HG03097 (cell line): ENCODE data around the gene WWC2.
"Not testable (repeated sequence)": the region's sequence is repeated elsewhere in the genome, so short reads cannot be mapped to it uniquely, and the experiment has no call there.

Experiments
- ATAC-seq: cut with Tn5 transposase; IDR thresholded peaks from one replicate; pipeline ENCODE4 v1.9.1; 2021; ENCODE audit not compliant: unreplicated experiment, low FRiP score

Gene WWC2

DNA sequence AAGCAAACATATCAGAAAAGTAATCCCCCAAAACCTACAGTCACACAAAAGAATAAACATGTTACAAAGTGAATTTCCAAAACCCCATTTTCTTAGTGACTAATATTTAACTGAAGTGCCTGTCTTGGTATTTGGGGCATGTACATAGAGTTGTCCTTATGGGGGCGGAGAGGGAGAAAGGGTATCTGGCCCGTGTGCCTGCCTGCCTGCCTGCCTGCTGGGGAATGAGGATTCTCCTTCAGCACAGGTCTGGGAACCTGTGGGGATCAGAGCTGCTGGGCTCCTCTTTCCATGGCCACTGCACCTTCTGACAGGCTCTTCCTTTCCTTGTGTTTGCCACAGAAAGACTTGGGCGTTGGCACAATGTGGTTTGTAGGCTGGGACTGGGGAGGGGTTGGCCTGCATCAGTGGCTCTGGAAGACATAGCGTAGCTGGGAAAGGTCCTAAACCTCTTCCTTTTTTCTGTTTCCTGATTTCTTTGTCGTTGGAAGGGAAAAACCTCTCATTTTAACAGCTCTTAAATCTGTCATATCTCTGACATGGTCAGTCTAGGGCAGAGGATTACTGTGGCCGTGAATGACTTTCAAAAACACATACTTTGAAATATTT, 94.8 kb downstream of the WWC2 start:
- ATAC-seq: not testable (repeated sequence)

DNA sequence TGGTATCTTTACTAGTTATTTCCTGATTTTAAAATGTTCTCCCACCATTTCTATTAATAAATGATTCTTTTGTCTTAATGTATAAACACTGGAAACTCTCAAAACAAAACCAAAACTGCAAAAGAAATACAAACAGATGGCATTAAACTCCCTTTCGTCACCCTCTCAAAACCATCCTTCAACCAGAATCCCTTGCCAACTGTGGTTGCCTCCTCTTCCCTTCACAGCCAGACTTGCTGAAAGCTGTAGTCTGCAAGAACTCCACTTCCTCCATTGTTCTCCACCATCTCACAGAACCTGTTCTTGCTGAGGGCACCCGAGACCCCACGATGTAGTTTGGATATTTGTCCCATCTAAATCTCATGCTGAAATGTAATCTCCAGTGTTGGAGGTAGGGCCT, 96.5 kb downstream of the WWC2 start:
- no peak for ATAC-seq

DNA sequence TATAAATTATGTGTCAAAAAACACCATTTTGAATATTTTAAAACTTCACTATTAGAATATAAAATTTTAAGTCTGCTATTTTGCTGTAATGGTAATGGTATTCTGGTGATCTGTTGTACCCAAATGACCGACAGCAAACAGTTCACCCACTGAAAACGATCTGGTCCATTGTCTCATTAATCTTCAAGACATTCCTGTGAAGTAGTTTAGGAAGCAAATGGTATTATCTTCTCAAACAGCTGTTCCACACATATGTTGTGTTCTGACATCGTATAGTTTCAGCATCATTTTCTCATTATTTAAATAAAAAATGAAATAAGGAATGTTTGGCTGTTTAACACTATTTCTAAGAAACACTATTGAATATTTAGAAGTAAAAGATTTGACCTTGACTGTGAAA, 98.1 kb downstream of the WWC2 start:
- ATAC-seq: no peak

DNA sequence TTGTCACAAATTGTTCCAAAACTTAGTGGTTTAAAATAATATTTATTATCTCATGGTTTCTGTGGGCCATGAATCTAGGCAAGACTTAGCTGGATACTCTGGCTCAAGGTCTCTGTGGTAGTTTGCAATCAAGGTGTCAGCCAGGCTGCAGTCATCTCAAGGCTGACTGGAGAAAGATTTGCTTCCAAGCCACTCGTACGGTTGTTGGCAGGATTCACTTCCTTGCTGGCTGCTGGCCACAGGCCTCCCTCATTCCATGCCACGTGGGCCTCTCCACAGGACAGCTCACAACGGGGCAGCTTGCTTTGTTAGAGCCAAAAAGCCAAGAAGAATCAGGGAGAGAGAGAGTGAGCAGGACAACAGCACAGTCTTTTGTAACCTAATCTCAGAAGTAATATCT, 101.4 kb downstream of the WWC2 start:
- ATAC-seq: no peak

DNA sequence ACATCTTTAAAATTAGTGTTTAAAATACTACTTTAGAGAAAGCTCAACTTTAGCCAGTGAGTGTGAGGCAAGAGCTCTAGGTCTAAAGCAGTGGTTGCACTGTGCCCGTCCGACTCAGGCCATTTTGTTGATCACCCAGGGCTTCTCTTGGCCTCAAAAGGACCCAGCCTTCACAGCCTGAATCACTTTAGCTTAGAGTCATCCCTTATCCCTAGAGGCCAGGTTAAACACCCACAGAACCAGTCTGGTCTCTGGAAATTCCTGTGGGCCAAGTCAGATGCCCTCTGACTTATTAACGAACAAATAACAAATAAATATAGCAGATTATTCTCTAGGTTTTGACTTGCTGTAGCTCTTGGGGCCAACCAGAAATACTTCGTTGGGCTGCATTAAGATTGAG, 102.3 kb downstream of the WWC2 start:
- no peak for ATAC-seq

DNA sequence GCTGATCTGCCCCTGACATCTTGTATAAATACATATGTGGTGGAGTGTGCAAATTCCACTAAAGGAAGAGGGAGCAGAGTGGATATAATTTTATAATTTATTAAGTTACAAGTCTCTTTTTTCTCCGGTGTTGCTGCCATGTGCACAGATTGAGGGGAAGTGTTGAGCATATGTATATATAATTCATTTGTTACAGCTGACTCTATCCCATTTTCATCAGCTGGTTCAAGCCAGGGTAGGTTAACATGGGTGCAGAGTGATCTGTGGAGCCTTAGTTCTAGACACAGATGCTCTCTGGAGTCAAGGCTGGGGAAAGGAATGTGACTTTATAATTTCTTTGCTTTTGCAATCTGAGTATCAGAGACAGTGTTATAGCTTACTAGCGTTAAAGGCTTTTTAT, 103.5 kb downstream of the WWC2 start:
- no peak for ATAC-seq

DNA sequence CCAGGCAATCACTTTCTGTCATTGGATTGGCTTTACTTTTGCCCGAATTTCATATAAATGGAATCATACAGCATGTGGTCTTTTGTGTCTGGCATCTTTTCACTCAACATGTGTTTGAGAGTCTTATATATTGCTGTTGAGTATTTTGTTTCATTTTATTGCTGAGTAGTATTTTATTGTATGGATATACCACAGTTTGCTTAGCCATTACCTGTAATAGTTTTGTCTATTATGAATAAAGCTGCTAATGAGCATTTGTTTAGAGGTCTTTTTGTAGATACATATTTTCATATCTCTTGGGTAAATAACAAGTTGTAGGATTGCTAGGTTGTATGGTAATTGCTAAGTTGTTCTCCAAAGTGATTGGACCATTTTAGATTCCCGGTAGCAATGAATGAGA, 105.7 kb downstream of the WWC2 start:
- ATAC-seq: no peak

DNA sequence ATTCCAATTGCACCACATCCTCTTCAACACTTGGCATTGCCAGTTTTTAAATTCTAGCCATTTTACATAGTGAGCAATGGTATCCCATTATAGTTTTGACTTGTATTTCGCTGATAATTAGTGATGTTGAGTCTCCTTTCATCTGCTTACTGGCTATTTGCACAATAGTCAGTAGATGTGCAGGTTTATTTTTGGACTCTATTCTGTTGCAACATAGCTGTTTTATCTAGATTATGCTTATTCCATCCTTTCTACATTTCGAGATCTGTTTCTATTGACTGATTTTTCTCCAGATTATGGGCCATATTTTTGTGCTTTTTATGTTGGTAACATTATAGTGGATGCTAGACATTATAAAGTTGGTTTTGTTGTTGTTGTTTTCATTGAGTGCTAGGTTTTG, 106.1 kb downstream of the WWC2 start:
- ATAC-seq: no peak

DNA sequence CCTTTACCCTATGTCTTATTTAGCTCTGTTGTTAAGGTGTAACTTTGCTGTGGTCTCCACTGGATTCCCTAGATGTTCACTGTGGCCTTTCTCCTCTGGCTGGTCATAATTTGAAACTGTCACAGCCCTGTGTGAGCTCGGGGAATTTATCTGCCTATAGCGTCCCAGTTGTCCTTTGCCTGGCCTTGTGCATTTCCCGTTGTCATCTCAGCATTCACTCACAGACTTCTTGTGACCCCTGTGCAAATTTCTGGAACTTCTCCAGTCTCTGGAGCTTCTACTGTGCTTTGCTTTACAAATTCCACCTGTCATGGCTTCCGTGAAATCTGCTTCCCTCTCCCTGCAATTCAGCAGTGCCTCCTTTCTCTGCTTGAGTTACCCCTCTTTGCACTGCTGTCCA, 106.7 kb downstream of the WWC2 start:
- no peak for ATAC-seq

DNA sequence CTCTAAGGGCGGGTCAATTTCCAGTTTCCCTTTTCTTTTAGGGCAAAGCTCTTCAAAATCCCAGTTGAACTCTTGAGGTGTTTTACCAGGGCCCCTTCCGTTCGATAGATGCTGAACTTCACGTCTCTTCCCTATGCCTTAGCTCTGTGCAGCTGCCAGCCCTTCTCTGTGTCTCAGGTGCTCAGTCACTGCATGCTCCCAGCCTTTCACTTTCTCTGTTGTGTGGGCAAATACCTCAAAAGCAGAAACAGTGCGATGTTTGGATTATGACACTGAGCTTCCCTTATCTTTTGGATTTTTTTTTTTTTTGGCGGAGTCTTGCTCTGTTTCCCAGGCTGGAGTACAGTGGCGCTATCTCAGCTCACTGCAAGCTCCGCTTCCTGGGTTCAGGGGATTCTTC, 112.5 kb downstream of the WWC2 start:
- ATAC-seq: no peak

DNA sequence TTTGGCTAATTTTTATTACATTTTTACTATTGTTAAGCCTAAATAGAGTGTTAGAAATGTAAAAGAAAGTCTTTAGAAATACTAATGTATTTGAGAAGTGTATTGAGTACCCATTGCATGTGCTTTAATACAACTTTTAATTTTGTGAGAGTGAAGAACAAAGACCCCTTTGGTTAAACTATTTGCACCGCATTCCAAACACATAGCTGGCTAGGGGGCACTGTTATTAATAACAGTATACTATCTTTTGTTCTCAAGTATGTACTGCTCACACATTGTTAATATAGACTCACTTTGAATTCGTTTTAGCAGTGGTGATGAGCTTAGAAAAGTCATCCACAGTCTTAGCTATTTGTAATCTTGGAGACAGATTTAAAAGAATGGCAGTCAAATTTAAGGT, 114.9 kb downstream of the WWC2 start:
- ATAC-seq: no peak

DNA sequence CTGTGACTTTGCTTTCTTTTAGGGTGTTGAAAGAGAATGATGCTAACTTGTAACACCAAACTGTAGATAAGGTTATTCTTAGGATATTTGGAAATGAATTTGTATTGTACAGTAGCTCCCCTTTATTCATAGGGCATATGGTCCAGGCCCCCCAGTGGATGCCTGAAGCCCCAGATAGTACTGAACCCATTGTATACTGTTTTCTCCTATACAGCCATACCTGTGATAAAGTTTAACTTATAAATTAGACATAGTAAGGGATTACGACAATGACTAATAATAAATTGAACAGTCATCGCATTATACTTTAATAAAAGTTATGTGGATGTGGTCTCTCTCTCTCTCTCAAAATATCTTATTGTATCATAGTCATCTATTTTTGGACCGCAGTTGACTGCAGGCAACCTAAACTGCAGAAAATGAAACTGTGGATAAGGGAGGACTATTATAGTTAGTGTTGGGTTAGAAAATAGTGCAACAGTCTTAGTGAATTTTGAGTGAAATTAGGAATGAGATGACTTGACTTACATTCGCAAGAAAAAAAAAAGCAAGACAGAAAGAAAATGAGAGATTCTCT, 115.9 kb downstream of the WWC2 start:
- no peak for ATAC-seq

DNA sequence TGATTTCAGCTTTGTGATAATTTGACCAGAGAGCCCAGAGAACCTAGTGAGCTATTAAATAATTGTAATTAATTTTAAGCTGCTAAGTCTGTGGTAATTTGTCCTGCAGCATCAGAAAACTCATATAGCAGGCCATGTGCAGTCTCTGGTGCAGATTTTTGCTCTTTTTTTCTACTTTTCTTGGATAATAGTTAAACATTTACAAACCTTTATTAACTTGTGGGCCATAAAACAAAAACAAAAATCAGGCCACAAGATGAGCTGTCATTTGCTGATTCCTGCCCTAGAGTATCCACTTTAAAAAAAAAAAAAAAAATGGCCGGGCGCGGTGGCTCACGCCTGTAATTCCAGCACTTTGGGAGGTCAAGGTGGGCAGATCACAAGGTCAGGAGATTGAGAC, 121.2 kb downstream of the WWC2 start:
- no peak for ATAC-seq

DNA sequence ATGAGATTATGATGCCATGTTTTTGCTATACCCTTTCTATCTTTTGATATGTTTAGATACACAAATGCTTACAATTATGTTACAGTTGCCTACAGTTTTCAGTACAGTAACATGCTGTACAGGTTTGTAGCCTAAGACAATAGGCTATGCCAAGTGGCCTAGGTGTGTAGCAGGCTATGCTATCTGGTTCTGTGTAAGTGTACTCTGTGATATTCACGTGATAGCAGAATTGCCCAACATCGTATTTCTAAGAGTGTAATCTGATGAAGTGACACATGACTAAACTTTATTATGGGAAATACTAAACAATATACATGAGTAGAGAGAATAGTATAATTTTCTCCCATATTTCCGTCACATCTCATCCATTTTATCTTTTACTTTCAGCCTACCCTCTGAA, 124.0 kb downstream of the WWC2 start:
- no peak for ATAC-seq

DNA sequence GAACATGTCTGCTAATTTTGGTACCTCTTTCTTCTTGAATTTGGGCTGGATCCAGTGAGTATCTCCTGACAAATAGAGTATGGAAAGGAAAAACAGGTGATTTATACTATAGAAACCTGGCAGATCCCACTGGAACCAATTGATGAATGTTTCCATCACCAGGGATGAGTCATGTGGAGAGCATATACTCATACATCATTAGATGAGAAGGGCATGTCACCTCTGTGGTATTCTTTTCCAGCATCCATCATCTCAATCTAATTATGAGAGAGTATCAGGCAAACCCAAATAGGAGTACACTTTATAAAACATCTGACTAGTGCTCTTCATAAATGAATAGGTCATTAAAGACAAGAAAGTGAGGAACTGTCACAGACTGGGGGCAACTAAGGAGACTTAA, 130.3 kb downstream of the WWC2 start:
- no peak for ATAC-seq

DNA sequence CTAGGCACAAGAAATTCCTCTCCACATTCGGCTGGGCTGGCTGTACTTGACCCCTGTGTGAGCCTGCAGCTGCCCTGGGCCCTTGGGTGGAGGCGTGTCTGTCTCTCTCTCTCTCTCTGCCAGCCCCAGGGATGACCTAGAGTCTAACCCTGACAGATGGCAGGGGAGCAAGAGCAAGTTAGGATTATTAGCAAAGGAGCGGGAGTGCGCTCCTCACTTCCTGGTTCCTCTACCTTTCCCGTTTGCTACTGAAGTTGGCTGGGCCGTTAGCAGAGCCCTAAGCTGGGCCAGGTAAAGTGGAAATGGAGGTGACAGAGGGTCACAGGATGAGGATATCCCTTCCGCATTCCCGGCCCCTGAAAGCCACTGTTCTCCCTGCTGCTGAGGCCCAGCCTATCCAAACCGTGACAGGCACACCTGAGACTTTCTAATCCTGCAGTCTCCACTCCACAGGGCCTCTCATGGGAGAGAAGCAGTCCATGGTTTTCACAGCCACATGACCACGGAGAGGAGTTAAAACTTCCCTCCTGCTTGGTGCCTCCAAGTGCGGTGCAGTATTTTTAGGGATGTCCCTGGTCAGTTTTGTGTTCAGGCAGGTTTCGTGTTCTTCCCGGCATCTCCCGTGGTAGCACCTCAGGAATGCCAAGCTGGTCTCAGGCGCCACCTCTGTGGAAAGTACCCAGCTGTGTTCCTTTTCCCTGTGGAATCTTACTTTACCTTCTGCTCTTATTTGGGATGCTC, 141.7 kb downstream of the WWC2 start:
- no peak for ATAC-seq

DNA sequence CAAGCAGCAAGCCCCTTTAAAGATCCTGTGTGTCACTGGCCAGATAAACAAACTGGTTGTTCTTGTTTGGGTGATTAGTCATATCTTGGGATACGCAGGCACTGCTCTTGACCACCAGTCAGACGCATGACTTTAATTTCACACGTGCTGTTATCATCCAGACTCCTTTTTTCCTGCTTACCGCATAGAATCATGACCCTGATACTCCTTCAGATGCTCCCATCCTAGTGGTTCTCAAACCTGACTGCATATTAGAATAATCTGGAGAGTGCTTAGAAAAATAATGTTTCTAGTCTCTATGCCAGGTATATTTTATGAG, 142.2 kb downstream of the WWC2 start:
- no peak for ATAC-seq

DNA sequence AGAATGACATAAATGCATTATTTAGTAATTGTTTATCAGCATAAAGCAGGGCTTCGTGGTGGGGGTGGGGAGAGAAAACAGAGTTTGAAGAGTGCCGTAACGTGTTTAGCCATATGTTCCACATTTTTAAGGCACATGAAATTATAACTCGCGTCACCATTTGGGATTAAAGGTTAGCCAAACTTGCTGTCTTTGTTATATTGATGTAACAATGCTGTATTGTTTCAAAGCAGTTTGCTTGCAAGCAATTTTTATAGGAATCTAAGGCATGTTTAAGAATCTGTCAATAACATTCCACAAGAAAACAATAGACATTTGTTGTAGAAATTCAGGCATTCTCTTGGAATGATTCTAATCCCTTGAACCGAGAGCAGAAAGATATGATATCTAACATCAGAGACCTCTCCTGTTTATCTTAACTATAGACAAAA, 142.7 kb downstream of the WWC2 start:
- ATAC-seq: no peak

DNA sequence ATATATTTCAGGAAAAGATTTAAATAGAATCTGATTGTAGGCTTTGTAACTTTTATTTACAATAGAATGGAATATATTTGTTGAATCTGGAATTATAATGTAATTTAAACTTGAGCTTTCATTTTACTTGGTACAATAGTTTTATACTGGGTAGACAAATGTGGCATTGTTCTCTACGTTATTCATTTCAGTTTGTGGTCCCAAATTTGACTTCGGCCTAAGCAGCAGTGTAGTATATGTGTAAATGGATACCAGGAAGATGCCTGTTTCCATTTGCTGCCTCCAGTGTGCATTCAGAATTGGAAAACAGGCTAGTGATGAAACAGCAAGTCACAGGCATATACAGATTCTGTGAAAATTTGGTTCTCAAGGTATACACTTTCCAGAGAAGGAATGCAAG, 143.2 kb downstream of the WWC2 start:
- no peak for ATAC-seq

DNA sequence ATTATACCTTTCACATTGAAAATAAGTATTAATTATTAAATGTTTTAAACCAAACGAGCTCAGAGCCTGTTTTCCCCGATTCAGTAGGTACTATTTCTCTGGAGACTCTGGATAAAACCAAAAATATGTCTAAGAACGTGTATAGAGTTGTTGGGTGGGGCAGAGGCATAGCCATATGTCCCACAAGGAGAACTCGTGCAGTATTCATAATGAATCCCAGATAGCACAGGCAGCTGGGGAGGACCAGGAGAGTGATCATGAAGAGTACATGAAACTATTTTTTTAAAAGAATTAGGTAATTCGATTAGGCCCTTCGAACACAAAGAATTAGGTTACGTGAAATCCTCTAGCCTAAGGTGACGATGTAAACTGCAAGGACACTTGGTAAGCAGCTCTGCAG, 145.0 kb downstream of the WWC2 start:
- no peak for ATAC-seq

DNA sequence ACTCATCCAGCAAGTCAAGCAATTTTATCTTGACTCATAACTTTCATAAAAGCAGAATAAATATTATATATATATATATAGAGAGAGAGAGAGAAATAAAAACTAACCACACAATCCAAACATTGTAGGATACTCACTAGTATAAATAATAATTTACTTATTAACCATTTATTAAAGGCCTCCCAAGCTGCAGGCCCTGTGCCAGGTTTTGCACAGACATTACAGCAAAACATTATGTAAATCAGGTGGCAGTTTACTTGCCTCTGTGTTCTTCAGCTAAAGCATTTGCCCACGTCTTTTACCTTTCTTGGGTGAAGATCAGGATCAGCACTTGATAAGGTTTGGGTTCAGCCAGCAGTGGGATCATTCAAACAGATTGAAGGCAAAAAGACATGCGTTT, 145.4 kb downstream of the WWC2 start:
- ATAC-seq: no peak

DNA sequence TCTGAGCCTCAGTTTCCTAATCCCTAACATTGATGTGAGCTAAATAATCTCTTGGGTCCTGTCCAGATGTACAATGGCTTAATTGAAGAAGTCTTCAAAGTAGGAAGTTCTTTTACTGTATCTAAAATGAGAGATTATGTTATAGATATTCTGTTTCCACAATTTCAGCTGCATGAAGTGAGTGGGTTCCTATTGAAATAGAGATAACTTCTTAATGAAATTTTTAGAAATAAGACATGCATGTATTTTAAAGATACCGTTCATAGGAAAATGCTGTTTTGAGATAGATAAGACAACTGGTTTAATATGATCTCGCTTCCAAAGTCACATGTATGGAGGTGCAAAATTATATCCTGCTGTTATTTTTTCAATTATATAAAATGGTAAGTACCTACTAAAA, 149.1 kb downstream of the WWC2 start:
- ATAC-seq: no peak
